HepG2 (cell line): ENCODE data around the gene THOP1. TPM values are rescaled to one million over a fixed set of nuclear protein-coding genes. Genes with fewer than 3 reads are reported as not detected.

Experiments used
- BCLAF1 ChIP-seq: fragments of 450-650 bp; IDR thresholded peaks from 2 replicates; pipeline ENCODE4 v1.6.1; 2017; ENCODE audit warnings: mild to moderate bottlenecking
- CEBPG ChIP-seq: IDR thresholded peaks from 2 replicates; pipeline ENCODE4 v1.6.1; 2016
- CHD4 ChIP-seq: fragments of 200-600 bp; sonication (generic); IDR thresholded peaks from 2 replicates; pipeline ENCODE4 v1.7.0; 2017; ENCODE audit warnings: mild to moderate bottlenecking, low read length, borderline replicate concordance
- FOXO4 ChIP-seq: sonication (generic); formaldehyde crosslinking; conservative IDR thresholded peaks from 2 replicates; pipeline ENCODE4 v1.8.1; 2023; ENCODE audit warnings: missing genetic modification reagents
- IKZF5 ChIP-seq: IDR thresholded peaks from 2 replicates; pipeline ENCODE4 v1.6.1; 2018; ENCODE audit warnings: missing genetic modification reagents, mild to moderate bottlenecking, missing compliant biosample characterization
- KLF15 ChIP-seq: sonication (generic); formaldehyde crosslinking; IDR thresholded peaks from 2 replicates; pipeline ENCODE4 v1.8.1; 2023; ENCODE audit warnings: borderline replicate concordance, mild to moderate bottlenecking, inconsistent platforms, missing genetic modification reagents, mixed read lengths
- KMT2B ChIP-seq: IDR thresholded peaks from 2 replicates; pipeline ENCODE4 v1.6.1; 2016; ENCODE audit warnings: missing genetic modification reagents, missing compliant biosample characterization
- NRL ChIP-seq: sonication (generic); formaldehyde crosslinking; IDR thresholded peaks from 2 replicates; pipeline ENCODE4 v1.5.0; 2020; ENCODE audit warnings: missing genetic modification reagents, mild to moderate bottlenecking, moderate library complexity, borderline replicate concordance
- PHB2 ChIP-seq: fragments of 450-650 bp; IDR thresholded peaks from 2 replicates; pipeline ENCODE4 v1.6.1; 2018; ENCODE audit not compliant: partially characterized antibody
- SOX13 ChIP-seq, 3 experiments: fragments of 450-650 bp in 1 of 3; sonication (generic) in 1 of 3; formaldehyde crosslinking in 1 of 3; IDR thresholded peaks in 2 of 3; conservative IDR thresholded peaks in 1 of 3; 2 replicates each; pipeline versions ENCODE4 v1.5.0 to v1.6.1; 2016 to 2020; ENCODE audit warnings: antibody characterized with exemption in 1 of 3, mild to moderate bottlenecking in 1 of 3, missing compliant biosample characterization in 1 of 3, missing genetic modification reagents in 1 of 3, moderate library complexity in 1 of 3
- ZBTB21 ChIP-seq: sonication (generic); formaldehyde crosslinking; IDR thresholded peaks from 2 replicates; pipeline ENCODE4 v1.4.0; 2020; ENCODE audit warnings: missing genetic modification reagents
- ZMAT3 ChIP-seq: sonication (generic); formaldehyde crosslinking; conservative IDR thresholded peaks from 2 replicates; pipeline ENCODE4 v1.7.0; 2021; ENCODE audit warnings: missing genetic modification reagents
- ZNF687 ChIP-seq: sonication (generic); formaldehyde crosslinking; IDR thresholded peaks from 2 replicates; pipeline ENCODE4 v1.5.1; 2020; ENCODE audit warnings: mild to moderate bottlenecking, missing genetic modification reagents, moderate library complexity
- ZSCAN25 ChIP-seq: sonication (generic); formaldehyde crosslinking; IDR thresholded peaks from 2 replicates; pipeline ENCODE4 v1.8.0; 2022; ENCODE audit warnings: mild to moderate bottlenecking, missing genetic modification reagents
- polyA plus RNA-seq, 8 experiments: library from polyadenylated mRNA; depleted of rRNA in 3 of 8; stranded (reverse) in 7 of 8; unstranded in 1 of 8; fragments of >200 nt; fragmentation: Illumina TruSeq in 4 of 8; extraction: Trizol in 4 of 8; gene quantifications; 2 replicates each; pipeline versions ENCODE4 v1.2.1 to v1.2.3, GENCODE V29; 2011 to 2016; ENCODE audit warnings: low read depth in 4 of 8, missing spikeins in 1 of 8, mixed read lengths in 1 of 8; ENCODE audit not compliant: insufficient read depth in 1 of 8
- total RNA-seq, 5 experiments: library from RNA; depleted of rRNA; stranded (reverse); fragments of >200 nt; fragmentation: Illumina TruSeq; extraction: Trizol; gene quantifications; 2 replicates each; pipeline ENCODE4 v1.2.3, GENCODE V29; 2016; ENCODE audit warnings: low read depth in 1 of 5
- TF ChIP-seq, protein P1 (sequence below): sonication (generic); formaldehyde crosslinking; IDR thresholded peaks from 2 replicates; pipeline ENCODE4 v1.4.0; 2020; ENCODE audit warnings: missing genetic modification reagents, borderline replicate concordance

Gene THOP1
- total and polyA plus RNA-seq, 2 of the 13 experiments (the other 11 are each of a cell fraction or from before 2014, with no cell fraction given) = 74.4 to 116 TPM

GRCh38 chr19:2775556-2776430 is 9.5 kb upstream of the THOP1 start (continued):
- TF ChIP-seq, protein P1, sequence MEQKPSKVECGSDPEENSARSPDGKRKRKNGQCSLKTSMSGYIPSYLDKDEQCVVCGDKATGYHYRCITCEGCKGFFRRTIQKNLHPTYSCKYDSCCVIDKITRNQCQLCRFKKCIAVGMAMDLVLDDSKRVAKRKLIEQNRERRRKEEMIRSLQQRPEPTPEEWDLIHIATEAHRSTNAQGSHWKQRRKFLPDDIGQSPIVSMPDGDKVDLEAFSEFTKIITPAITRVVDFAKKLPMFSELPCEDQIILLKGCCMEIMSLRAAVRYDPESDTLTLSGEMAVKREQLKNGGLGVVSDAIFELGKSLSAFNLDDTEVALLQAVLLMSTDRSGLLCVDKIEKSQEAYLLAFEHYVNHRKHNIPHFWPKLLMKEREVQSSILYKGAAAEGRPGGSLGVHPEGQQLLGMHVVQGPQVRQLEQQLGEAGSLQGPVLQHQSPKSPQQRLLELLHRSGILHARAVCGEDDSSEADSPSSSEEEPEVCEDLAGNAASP = peak; percentile 44; the same call in 1 of the 2 replicates
- TF ChIP-seq FOXO4 (no peak), ZNF687 (CRISPR knock-in tag) (peak; percentile 73), NRL (CRISPR knock-in tag) (no peak), SOX13 (IDR thresholded peaks at IDR 0.05) (no peak), SOX13 (CRISPR knock-in tag; conservative IDR thresholded peaks at IDR 0.05 in 1 of 2, IDR thresholded peaks at IDR 0.05 in 1 of 2) (peak in 1 of 2 experiments; percentile 27; a peak in 1 of 4 replicates), CEBPG (CRISPR knock-in tag) (0 out of 2 replicates have a peak, but pooled peaks have one; percentile 1), ZMAT3 (CRISPR knock-in tag) (no peak), BCLAF1 (no peak), ZBTB21 (peak; percentile 71; the same call in 1 of the 2 replicates), KMT2B (0 out of 2 replicates have a peak, but pooled peaks have one; percentile 28), ZSCAN25 (CRISPR knock-in tag) (no peak), CHD4 (0 out of 2 replicates have a peak, but pooled peaks have one; percentile 77), PHB2 (no peak), KLF15 (CRISPR knock-in tag) (no peak), IKZF5 (CRISPR knock-in tag) (0 out of 2 replicates have a peak, but pooled peaks have one; percentile 16)
